HL-60/S4 treated with retinoic acid at 250 ng/mL for 4 days and 3 days (cell line): ENCODE results near the gene CCND1.
"Not testable (repeated sequence)": the region's sequence is repeated elsewhere in the genome, so short reads cannot be mapped to it uniquely, and the experiment has no call there.

Experiments used
- in situ Hi-C: fragments of 300-500 bp; cut with MboI; formaldehyde crosslinking; loops from 2 replicates; pipeline ENCODE4 v1.7.0; 2022; ENCODE audit warnings: low sequenced_read_pairs

The CCND1 gene

DNA sequence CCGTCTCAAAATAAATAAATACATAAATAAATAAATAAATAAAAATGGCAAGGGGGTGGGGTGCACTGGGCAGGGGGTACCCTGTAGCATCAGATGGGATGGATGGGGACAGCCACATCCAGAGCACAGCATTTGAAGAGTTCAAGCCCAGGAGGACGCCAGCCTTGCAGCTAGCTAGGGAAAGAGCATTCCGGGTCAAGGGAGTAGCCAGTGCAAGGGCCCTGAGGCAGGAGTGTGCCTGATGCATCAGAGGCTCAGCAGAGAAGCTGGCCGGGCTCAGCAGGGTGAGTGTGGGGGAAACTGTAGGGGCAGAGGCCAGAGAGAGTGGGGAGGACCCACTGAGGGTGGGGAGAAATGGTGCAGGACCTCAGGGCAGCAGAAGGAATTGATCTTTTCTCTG, 23.7 kb upstream of the CCND1 start:
- in situ Hi-C loops = no loop called here

DNA sequence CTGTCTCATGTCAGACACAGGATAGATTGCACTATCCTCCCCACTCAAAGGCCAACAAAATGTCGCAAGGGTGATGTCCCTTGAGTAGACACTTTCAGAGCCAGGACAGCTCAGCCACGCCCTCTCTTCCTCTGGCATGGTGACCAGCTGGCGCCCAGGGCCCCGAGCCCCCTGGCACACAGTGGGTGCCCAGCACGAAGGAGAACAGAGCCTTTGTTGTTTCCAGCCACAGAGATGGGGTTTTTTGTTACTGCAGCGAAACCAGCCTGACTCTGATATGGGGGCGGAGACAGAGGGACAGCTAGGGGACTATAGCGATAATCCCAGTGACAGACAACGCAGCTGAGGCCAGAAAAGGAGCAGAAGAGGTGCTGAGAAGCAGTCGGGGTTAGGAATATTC, 23.3 kb upstream of the CCND1 start:
- in situ Hi-C loops = no loop called here

DNA sequence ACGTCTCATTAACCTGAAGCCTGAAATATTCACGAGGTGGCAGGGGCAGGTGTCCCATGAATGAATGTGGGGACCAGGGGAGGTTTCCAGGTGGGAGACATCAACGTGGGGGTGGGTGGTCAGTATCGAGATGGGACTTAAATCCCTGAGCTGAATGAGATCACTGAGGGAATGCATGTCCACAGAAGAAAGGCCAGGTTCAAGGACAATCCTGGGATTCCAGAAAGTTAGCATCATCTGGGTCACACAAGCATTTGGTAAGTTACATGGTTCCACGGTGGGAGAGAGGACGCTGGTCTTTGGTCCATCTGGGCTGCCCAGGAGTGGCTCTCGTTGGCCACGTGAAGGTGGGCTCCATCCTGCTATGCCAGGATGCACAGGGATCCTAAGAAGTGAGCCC, 22.7 kb upstream of the CCND1 start:
- in situ Hi-C loops = no loop called here

- in situ Hi-C loops = no loop called here
These were observed 20.2 kb upstream of the CCND1 start for GRCh38 chr11:69620683-69621290.

- in situ Hi-C loops = not testable (repeated sequence)
These were observed 18.8 kb upstream of the CCND1 start for GRCh38 chr11:69622097-69622681.

GRCh38 chr11:69624293-69624692, 16.7 kb upstream of the CCND1 start:
- in situ Hi-C loops = no loop called here

DNA sequence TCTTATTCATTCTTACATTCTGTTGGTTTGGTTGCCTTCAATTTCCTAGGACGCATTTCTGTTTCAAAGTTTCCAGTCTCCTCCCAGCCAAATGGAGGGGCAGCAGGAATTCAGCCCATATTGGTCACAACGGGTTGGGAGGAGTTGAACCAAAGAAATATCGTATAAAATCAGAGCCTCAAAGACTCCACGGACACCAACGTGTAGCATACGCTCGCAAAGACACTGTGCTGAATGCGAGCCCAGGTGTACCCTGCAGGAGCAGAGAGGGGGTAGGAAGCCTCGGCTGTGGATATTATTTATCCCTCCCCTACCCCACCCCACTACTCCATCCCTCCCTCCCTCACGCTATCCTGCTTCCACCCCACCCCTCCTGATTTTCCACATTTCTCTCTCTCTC, 15.5 kb upstream of the CCND1 start:
- in situ Hi-C loops = loop anchor here (25.0 kb wide), 1 partner anchor 188 kb away; no protein-coding TSS in a partner anchor

- in situ Hi-C loops = loop anchor here (25.0 kb wide), 1 partner anchor 190 kb away; no protein-coding TSS in a partner anchor
These were observed 13.4 kb upstream of the CCND1 start for GRCh38 chr11:69627551-69627950.

DNA sequence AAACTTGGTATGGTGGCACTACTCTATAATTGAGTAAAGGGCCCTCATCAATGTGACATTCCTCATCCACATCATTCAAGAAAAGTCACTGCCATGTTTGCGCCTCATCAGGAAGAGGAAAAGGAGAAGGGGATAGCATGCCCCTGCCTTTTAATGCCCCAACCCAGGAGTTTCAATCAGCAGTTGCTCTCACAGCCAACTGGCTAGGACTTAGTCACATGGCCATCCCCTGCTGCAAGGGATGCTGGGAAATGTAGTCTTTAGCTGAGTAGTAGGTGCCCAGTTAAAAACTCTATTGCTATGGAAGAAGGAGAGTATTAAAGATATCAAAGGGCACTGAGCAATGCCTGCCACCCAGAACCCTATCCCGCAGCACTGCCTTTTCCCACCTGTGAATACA, 10.9 kb upstream of the CCND1 start:
- in situ Hi-C loops = loop anchor here (25.0 kb wide), 1 partner anchor 193 kb away; no protein-coding TSS in a partner anchor

DNA sequence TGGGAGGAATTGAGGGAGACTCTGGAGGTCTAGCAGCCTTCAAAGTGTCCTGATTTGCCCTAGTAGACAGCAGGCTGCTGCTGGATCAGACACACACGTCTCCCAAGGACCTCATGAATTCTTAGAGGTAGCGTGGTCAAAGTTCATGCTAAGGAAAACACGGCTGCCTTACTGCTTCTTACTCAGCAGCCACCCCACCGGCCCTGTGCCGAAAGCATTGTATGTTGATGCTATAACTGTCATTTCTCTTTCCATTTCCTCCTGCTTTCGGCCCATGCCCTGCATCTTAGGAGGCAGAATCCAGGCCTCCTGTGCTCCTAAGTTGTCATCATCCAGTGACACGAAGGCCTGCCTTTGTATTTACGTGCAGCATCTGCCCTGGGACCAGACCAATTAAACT, 10.5 kb upstream of the CCND1 start:
- in situ Hi-C loops = loop anchor here (25.0 kb wide), 1 partner anchor 193 kb away; no protein-coding TSS in a partner anchor

DNA sequence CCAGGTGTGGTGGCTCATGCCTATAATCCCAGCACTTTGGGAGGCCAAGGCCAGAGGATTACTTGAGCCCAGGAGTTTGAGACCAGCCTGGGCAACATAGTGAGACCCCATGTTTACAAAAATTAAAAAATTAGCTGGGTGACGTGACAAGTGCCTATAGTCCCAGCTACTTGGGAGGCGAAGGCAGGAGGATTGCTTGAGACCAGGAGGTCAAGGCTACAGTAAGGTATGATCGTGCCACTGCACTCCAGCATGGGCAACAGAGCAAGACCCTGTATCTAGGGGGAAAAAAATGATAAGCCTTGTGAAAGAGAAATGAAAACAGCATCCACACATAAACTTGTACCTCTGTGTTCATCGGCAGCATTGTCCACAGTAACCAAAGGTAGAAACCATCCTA, 8.1 kb upstream of the CCND1 start:
- in situ Hi-C loops = loop anchor here (25.0 kb wide), 1 partner anchor 196 kb away; no protein-coding TSS in a partner anchor

DNA sequence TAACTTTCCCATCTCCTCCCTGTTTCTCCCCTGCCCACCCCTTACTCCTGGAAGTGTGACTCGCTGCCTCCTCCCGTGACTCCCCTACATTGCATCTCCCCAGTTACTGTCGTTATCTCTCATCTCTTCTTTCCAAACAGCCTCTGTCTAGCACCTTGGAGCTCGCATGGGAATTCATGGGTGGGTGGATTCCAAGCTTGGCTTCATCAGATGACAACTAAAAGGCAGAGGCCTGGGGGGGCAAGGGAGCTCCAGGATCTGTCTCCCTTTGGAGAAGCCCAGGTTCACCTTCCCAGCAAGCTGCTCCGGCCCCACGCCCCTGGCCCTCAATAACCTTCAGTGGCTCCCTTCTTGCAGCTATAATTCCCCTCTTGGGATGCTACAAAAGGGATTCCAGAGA, 6.9 kb upstream of the CCND1 start:
- in situ Hi-C loops = loop anchor here (25.0 kb wide), 1 partner anchor 197 kb away; no protein-coding TSS in a partner anchor

DNA sequence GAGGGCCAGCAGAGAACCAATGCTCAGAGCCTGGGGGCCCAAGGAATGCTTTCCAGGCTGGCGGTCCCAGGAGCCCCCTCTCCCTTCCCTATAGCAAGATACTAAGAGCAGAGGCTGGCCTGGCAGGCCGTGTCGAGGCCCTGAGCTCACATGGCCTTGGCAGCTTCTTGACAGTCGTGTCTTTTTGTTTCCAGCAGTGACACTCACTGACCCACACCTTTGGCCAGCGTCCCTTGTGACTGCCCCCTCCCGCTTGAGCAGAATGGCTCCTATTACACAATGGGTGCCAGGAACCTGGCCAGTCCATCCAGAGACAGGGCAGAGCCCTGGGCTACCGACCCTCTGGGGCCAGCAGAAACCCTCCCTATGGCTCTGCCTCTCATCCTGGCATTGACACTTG, 6.4 kb upstream of the CCND1 start:
- in situ Hi-C loops = loop anchor here (25.0 kb wide), 1 partner anchor 197 kb away; no protein-coding TSS in a partner anchor

DNA sequence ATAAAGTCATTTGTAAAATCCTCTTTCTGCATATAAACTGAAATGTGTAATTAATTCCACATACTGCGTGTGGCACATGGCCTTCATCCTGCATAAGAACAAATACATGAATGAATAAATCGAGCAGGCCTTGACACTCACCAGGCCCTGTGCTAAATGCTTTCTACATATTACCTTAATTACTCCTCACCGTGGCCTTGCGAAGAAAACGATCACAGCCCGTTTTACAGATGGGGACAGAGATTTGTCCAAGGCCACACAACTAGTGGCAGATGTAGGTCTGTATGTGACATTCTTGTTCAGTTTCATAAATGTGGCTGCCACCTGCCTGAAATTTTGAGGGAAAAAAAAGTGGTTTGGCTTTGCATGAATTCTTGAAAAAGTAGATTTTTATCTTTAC, 5.8 kb upstream of the CCND1 start:
- in situ Hi-C loops = loop anchor here (25.0 kb wide), 1 partner anchor 198 kb away; no protein-coding TSS in a partner anchor

- in situ Hi-C loops = loop anchor here (25.0 kb wide), 1 partner anchor 199 kb away; no protein-coding TSS in a partner anchor
These were observed 5.0 kb upstream of the CCND1 start for GRCh38 chr11:69635804-69636511.

GRCh38 chr11:69636512-69637197, 4.3 kb upstream of the CCND1 start:
- in situ Hi-C loops = loop anchor here (25.0 kb wide), 1 partner anchor 199 kb away; no protein-coding TSS in a partner anchor

GRCh38 chr11:69637198-69637940, 3.6 kb upstream of the CCND1 start:
- in situ Hi-C loops = loop anchor here (25.0 kb wide), 1 partner anchor 200 kb away; no protein-coding TSS in a partner anchor

DNA sequence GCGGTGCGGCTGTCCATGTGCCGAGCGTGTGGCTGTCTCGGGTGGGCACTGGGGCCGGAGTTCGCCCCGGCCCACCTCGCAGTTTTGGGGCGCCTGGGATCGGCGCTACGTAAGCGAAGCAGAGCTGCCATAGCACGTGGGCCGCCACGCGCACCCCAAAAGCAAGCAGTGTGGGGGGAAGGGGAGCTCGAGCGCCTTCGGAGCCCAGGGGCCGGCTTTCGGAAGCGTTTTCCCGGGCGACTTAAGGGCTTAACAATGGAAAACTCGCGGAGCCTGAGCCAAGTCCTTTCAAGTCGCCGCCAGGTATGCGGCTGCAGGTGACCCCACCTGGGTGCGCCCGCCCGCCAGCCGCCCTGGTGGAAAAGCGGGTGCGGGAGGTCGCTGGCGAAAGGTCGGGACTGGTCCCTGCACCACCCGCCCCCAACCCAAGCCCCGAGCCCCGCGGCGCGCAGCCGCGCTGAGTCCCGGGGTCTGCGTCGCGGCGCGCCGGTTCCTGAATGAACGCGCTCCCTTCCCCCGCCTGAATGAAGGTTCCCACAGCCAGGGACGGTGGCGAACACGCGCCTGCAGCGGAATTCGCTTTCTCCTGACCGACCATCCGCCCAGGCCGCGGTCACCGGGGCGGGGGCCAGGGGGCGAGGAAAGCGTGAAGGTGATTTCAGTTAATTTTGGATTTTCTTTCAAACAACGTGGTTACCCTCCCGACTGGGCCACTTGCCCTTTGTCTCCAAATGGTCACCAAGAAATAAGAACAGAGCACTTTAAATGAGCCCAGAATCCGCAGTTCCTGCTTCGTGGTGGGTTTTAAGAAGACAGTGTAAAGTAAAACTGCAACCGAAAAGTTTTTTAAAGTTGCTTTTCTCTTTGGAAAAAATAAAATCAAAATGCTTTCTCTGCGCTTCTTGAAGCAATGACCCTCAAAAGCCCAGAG, 2.8 kb upstream of the CCND1 start:
- in situ Hi-C loops = loop anchor here (25.0 kb wide), 1 partner anchor 201 kb away; no protein-coding TSS in a partner anchor
